HPDE6-E6E7 (cell line): ENCODE data around the gene REG1A.

ENCODE experiments used
- DNase-seq: peaks from one replicate; pipeline ENCODE4 v3.0.0; 2011; ENCODE audit warnings: missing footprints; ENCODE audit errors: extremely low spot score

REG1A gene

GRCh38 chr2:79120194-79120713, at the start of gene REG1A:
Gene REG1A (plus strand): TSS chr2:79120488. CDS start chr2:79120862, 374 bp downstream.
- DNase-seq, result no peak

DNA sequence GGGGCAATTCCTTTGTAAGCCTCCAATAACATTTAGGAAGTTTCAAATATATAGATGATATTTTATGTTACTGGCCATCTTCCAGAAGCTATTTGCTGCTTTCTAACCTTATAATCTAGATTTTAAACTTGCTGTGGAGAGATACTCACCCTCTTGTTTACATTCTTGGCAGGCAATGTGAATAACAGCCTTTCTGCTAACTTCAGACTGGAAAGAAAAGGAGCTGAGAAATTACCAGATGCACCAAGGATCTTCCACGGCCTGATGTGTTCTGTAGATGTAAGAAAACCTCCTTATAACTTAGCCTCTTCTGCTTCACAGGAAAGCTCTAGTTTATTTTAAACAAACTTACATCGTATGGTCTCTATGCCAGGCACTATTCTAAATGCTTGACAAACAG, 49.2 kb upstream of the REG1A start:
- no peak for DNase-seq

GRCh38 chr2:79082987-79083386, 37.3 kb upstream of the REG1A start:
- DNase-seq, result no peak

DNA sequence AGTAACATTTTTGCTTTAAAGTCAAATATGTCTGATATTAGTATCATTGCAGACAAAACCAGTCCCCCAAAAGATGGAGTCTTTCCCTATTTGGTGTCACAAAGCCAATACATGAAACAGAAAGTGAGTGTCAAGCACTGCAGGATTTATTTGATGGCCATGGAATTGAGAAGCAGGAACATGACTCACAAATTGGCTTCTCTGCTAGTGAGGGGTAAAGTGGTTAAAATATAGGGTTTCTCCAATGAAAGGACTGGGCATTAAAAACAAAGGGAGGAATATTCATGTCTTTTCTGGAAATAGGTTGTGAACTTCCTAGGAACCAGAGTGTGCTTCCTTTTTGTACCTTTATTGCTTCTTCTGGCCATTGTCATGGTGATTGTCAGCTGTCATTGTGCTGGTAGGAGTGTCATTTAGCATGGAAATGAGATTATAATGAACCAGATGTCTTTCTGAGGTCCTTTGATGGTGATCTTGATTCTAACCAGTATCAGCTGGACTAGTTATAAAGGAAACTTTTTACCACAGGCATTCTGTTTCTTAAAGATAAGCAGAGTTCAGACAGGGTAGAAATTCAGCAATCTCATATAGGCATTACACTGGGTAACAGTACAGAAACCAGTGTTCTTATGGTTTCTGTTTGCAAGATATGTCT, 36.6 kb upstream of the REG1A start:
- DNase-seq, result no peak

- no peak for DNase-seq
Observed at GRCh38 chr2:79084495-79085135, 35.7 kb upstream of the REG1A start.

GRCh38 chr2:79085382-79085781, 34.9 kb upstream of the REG1A start:
- DNase-seq, result no peak

DNA sequence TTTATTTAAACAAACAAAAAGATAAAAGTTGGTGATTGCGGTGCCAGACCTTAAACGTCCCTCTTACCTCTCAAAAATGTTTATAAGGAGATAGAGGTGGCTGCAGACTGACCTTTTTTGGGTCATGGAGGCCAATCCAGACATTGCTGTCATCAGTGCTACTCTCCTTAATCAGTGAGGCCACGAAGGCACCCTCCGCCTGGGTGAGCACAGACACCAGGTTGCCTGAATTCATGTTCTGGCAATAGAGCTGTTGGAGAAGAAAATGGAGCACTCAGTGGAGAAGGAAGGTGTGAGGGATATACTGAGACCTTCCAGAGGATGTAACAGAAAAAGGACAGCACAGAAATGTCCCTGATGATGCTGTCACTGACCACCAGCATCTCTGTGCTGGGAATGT, 34.0 kb upstream of the REG1A start:
- no peak for DNase-seq

DNA sequence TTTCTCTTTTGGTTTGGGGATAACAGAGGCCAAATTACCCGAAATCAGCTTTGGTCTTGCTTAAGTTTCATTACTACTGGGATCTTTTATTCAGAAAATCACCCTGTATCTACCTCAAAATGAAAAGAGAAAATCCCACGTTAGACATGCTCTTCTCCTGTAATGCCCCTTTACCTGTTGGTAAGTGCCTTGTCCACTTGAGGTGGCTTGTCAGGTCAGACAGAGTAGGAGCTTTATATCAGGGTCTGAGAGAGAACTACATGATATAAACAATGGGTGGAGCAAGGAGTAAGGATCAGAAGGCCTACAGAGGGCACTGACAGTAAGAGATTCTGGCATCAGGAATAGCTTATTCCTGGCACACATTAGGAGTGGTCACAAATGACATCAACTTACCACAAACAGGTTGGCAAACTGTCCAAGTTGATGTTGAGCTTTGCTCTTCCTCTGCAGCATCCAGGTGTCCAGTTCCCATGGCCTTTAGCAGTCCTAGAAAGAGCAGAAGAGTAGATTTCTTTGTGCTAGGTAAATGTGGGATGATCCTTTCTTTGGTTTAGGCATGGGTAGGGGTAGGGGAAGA, 32.4 kb upstream of the REG1A start, which contains the start of gene REG1B:
Gene REG1B, minus strand, starts transcription at position 209 of the 580 bp plus-strand sequence. CDS start 381 bp downstream, outside the sequence.
- no peak for DNase-seq

DNA sequence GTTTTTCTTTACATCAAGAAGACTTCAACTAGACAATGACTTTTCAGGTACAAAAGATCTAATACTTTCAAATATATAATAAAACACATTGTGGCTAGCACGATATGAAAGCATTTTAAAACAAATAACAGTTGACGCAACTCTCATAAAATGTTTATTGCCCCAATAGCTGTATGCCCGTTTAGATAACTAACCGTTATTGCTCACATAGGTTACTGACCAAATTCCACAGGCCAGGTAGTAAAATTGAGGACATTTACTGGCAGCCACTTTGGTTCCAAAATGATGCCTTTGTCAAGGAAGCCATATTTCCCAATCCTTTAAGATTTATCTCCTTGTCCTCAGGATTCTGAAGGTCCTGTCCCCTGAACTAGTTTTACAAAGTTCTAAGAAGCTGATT, 29.6 kb upstream of the REG1A start:
- no peak for DNase-seq

DNA sequence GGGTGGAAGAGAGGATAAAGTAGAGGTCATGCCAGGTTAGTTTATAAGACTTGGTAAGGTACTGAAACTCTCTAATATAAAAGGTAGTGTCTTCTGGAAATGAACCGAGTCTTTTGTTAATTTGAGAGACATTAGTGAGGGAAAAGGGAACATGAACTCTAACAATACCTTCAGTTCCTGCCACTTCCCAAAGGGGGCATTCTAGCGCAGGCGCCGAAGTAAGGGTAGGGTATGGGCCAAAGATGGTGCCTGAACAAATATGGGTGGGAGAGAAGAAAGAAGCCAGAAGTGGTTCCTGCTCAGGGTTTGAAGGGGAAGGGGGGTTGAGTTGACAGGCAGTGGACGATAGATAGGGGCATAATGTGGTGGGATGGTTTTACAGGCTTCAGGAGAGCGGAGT, 22.4 kb upstream of the REG1A start:
- DNase-seq, result no peak

DNA sequence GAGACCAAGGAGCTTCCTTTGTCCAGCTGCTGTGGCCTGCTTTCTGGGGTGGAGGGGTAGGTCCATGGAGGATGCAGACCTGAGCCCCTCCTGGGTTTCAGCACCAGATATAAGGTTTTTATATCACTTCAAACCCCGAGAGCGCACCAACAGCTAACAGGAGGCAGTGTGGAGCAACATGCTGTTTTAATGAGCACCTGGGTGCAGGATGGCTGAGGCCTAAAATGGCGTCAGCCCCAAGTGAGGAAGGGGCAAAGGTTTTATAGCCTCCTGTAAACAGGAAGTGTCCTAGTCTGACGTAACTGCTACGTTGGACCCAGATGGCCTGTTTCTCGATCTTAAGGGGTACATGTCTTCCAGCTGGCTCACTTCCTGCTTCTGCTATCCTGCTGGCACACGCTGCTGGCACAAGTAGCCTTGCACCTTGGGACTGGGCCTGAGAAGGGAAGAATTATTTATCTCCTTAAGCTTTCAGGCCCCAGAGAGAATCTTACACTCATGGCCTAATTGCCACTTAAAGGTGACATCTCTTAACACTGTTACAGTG, 21.1 kb upstream of the REG1A start:
- DNase-seq, result no peak

DNA sequence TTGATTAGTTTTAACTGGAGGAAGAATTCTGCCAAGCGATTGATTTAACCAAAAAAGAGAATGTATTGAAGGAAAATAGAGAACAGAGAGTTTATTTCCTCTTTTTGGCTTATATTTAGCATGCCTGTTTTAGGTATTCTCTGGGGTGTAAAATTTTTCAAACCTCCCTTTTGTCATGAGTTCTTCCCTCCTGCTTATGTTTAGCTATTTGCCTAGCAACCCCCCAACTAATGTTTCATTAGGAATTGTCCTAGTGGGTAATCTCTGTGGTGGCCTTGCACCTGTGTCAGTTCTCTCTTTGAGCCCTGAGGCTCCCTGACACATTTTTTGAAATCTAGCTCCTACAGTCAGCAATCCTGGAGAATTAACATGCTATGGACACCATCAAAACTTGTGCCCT, 20.0 kb upstream of the REG1A start:
- DNase-seq, result no peak

DNA sequence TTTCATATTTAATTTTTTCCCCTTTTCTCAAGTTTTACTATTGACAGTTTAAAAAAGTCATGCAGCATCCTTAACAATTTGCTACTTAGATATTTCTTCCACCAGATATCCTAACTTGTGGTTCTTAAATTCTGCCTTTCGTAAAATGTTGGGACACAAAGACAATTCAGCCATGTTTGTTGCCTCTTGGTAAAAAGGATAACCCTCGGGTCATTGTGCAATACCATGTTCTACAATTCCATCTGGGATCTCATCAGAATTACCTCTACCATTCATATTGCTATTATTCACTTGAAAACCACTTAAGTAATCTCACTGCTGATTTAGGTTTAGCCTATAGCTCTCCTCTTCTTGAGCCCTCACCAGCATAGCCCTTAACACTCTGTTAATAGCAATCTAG, 19.3 kb upstream of the REG1A start:
- DNase-seq, result no peak

GRCh38 chr2:79103214-79103613, 17.1 kb upstream of the REG1A start:
- DNase-seq, result no peak

- DNase-seq, result no peak
Observed at GRCh38 chr2:79105259-79105658, 15.0 kb upstream of the REG1A start.

DNA sequence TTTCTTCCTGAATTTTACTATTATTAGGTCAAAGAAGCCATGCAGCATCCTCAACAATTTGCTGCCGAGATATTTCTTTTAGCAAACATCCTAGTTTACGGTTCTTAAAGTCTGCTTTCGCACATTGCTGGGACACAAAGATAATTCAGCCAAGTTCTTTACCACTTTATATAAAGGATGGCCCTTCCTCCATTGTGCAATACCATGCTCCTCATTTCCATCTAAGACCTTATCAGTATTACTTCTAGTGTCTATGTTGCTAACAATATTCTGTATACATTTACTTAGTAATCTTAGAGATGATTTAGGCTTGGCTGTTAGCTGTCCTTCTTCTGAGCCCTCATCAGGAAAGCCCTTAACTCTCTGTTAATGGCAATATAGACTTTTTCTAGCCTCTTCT, 8.0 kb upstream of the REG1A start:
- DNase-seq, result no peak

DNA sequence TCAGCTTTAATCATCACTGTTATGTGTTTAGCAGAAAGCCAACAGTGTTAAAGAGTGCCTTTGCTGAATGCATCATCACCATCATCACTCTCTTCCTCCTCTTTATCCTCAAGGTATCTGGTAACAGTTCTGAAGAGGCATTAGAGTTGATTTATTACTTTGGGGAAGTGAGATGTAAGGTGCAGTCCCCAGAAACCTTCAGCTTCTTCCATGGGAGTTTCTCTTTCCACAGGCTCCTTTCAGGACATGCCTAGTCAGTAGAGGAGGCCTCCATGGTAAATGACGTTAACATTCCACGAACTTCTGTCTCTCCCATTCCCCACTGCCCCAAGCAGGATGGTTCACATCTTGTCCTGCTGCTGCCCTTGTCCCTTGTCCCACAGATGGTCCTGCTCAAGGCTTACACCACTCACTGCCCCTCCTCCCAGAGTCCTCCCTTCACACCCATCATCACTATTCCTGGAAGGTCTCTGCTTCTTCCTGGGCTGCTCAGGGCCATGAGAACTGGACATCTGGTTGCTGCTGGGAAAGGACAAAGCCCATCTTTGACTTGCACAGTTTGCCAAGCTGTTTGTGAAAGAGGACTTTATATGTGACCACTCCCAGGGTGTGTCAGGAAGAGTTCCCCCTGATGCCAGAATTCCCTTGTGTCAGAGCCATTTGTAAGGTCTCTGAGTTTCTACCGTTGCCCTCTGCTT, 5.3 kb upstream of the REG1A start:
- DNase-seq, result no peak

GRCh38 chr2:79116997-79117928, 3.0 kb upstream of the REG1A start:
- no peak for DNase-seq

DNA sequence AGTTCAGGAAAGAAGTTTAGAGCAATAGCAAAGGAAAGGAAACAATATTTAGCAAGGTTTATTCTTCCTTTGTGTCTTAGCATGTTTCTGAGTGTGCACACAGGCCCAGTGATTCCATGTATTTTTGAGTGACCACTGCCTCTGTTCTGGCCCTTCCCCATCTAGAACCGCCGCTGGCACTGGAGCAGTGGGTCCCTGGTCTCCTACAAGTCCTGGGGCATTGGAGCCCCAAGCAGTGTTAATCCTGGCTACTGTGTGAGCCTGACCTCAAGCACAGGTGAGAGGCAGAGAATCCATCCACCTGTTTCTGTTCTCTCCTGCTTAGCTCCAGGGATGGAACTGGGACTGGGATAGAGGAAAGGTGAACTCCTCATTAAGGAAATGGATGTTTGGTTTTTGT, 2.4 kb downstream of the REG1A start:
- no peak for DNase-seq

GRCh38 chr2:79124907-79125720, 4.8 kb downstream of the REG1A start:
- no peak for DNase-seq
